Measurements from ENCODE around the gene DPYSL5. TPM values are rescaled to one million over a fixed set of nuclear protein-coding genes. Genes with fewer than 3 reads are reported as not detected.

The DPYSL5 gene
- total RNA-seq, 2 donors from 2014 or later, result not detected

- intact Hi-C loops (cut with DNase I), result no loop called here
- DNase-seq (no peak), ATAC-seq (no peak)
- H3K27me3 ChIP-seq, result no peaks in the 10 kb centered on the region
- no peaks in the 10 kb centered on the region for H3K4me1 ChIP-seq
- H3K36me3 ChIP-seq (replicated peaks in 1 of 2; ENCODE audit: insufficient read depth in 1 of 2, low read depth in 2 of 2), result no peaks in the 10 kb centered on the region
- TF ChIP-seq POLR2A (IDR thresholded peaks at IDR 0.05) (no peak), CTCF (IDR thresholded peaks at IDR 0.05) (no peak)
- no peaks in the 10 kb centered on the region for H3K9me3 ChIP-seq
- no peak overlapping the region for H3K27ac ChIP-seq
- H3K4me3 ChIP-seq, result no peak overlapping the region
- WGBS, 2 donors, result 80 to 84% methylated on average over 8 of the region's 8 CpGs
Measured at GRCh38 chr2:26900831-26901321, 52.9 kb downstream of the DPYSL5 start.

- 70 to 74% methylated on average over 23 of the region's 23 CpGs for WGBS, 2 donors
- no peak for ATAC-seq
- H3K27ac ChIP-seq, result no peak overlapping the region
- intact Hi-C loops (cut with DNase I), result no loop called here
- H3K4me1 ChIP-seq, result no peaks in the 10 kb centered on the region
- no peak for DNase-seq
- no peak for TF ChIP-seq POLR2A (IDR thresholded peaks at IDR 0.05)
- no peak for TF ChIP-seq CTCF (IDR thresholded peaks at IDR 0.05)
- no peaks in the 10 kb centered on the region for H3K36me3 ChIP-seq (replicated peaks in 1 of 2; ENCODE audit: insufficient read depth in 1 of 2, low read depth in 2 of 2)
- H3K27me3 ChIP-seq, result no peaks in the 10 kb centered on the region
- H3K4me3 ChIP-seq, result no peak overlapping the region
- no peaks in the 10 kb centered on the region for H3K9me3 ChIP-seq
Measured at GRCh38 chr2:26901326-26902183, 53.6 kb downstream of the DPYSL5 start.

- ATAC-seq, result no peak
- Histone ChIP-seq H3K27me3 (no peaks in the 10 kb centered on the region), H3K9me3 (no peaks in the 10 kb centered on the region), H3K4me3 (no peak overlapping the region), H3K27ac (no peak overlapping the region), H3K36me3 (replicated peaks in 1 of 2; ENCODE audit: insufficient read depth in 1 of 2, low read depth in 2 of 2) (no peaks in the 10 kb centered on the region), H3K4me1 (no peaks in the 10 kb centered on the region)
- DNase-seq, result no peak
- intact Hi-C loops (cut with DNase I), result no loop called here
- WGBS, 2 donors, result 70 to 84% methylated on average over 3 to 5 of the region's 5 CpGs
- TF ChIP-seq POLR2A (IDR thresholded peaks at IDR 0.05) (no peak), CTCF (IDR thresholded peaks at IDR 0.05) (no peak)
Measured at GRCh38 chr2:26903676-26904075, 55.7 kb downstream of the DPYSL5 start.

- intact Hi-C loops (cut with DNase I), result no loop called here
- Histone ChIP-seq H3K36me3 (replicated peaks in 1 of 2; ENCODE audit: insufficient read depth in 1 of 2, low read depth in 2 of 2) (no peaks in the 10 kb centered on the region), H3K27ac (no peak overlapping the region), H3K4me1 (no peaks in the 10 kb centered on the region), H3K9me3 (no peaks in the 10 kb centered on the region), H3K4me3 (no peak overlapping the region), H3K27me3 (no peaks in the 10 kb centered on the region)
- 71 to 74% methylated on average over 2 of the region's 2 CpGs for WGBS, 2 donors
- no peak for ATAC-seq
- no peak for TF ChIP-seq POLR2A (IDR thresholded peaks at IDR 0.05)
- no peak for TF ChIP-seq CTCF (IDR thresholded peaks at IDR 0.05)
- DNase-seq, result no peak
Measured at GRCh38 chr2:26904839-26905238, 56.9 kb downstream of the DPYSL5 start.

All from body of pancreas (tissue), 4 donors.